Hepatocyte (in vitro differentiated cells): ENCODE data around the gene FZR1.

Experiments used
- EZH2 ChIP-seq: fragments of 200-600 bp; sonication (generic); IDR thresholded peaks from 2 replicates; pipeline ENCODE4 v1.6.1; 2016; ENCODE audit warnings: antibody characterized with exemption, mild to moderate bottlenecking, borderline replicate concordance
- EZH2phosphoT487 ChIP-seq: fragments of 200-600 bp; sonication (generic); IDR thresholded peaks from one replicate; pipeline ENCODE4 v1.6.1; 2018; ENCODE audit warnings: antibody characterized with exemption, mild to moderate bottlenecking, low read depth, moderate library complexity; ENCODE audit not compliant: unreplicated experiment, severe bottlenecking
- TF ChIP-seq, protein P1 (sequence below): fragments of 200-600 bp; sonication (generic); IDR thresholded peaks from 2 replicates; pipeline ENCODE4 v1.5.1; 2016; ENCODE audit warnings: antibody characterized with exemption, mild to moderate bottlenecking; ENCODE audit not compliant: poor library complexity

DNA sequence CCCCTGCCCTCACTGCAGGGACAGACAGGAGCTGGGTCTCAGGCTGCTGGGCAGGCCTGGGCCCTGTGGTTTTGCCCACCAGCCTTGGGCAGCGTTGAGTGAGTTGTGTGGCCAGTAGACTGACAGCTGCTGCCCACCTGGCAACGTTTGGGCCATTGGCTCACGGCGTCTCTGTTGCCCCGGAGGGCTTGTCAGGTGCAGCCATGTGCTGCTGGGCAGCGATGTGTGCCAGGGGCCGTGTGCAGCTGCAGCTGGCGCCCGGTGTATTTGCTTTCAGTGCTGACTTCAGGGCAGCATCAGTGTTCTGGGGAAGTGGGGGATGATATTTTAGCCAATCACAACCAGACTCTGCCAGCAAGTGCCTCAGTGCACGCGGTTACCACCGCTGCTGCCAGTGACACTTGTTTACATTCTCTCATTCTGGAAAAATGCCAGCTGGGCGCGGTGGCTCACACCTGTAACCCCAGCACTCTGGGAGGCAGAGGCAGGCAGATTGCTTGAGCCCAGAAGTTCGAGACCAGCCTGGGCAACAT is 10.6 kb downstream of the FZR1 start:
- TF ChIP-seq, protein P1, sequence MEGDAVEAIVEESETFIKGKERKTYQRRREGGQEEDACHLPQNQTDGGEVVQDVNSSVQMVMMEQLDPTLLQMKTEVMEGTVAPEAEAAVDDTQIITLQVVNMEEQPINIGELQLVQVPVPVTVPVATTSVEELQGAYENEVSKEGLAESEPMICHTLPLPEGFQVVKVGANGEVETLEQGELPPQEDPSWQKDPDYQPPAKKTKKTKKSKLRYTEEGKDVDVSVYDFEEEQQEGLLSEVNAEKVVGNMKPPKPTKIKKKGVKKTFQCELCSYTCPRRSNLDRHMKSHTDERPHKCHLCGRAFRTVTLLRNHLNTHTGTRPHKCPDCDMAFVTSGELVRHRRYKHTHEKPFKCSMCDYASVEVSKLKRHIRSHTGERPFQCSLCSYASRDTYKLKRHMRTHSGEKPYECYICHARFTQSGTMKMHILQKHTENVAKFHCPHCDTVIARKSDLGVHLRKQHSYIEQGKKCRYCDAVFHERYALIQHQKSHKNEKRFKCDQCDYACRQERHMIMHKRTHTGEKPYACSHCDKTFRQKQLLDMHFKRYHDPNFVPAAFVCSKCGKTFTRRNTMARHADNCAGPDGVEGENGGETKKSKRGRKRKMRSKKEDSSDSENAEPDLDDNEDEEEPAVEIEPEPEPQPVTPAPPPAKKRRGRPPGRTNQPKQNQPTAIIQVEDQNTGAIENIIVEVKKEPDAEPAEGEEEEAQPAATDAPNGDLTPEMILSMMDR: no peak
- no peak for TF ChIP-seq EZH2
- no peak for TF ChIP-seq EZH2phosphoT487
